OCI-LY7 (cell line): Measurements from ENCODE around the gene PDK1.

Experiments used
- EZH2phosphoT487 ChIP-seq: fragments of 200-600 bp; sonication (generic); IDR thresholded peaks from 2 replicates; pipeline ENCODE4 v1.6.1; 2018; ENCODE audit warnings: low read depth, borderline replicate concordance, mild to moderate bottlenecking, mixed run types, antibody characterized with exemption, low read length, moderate library complexity, mixed read lengths
- TF ChIP-seq, protein P1 (sequence below): fragments of 200-600 bp; sonication (generic); conservative IDR thresholded peaks from 2 replicates; pipeline ENCODE4 v1.5.1; 2014; ENCODE audit warnings: mild to moderate bottlenecking, antibody characterized with exemption, low read length, moderate library complexity, mixed read lengths

GRCh38 chr2:172525601-172526000 is 30.3 kb upstream of the PDK1 start:
- TF ChIP-seq, protein P1, sequence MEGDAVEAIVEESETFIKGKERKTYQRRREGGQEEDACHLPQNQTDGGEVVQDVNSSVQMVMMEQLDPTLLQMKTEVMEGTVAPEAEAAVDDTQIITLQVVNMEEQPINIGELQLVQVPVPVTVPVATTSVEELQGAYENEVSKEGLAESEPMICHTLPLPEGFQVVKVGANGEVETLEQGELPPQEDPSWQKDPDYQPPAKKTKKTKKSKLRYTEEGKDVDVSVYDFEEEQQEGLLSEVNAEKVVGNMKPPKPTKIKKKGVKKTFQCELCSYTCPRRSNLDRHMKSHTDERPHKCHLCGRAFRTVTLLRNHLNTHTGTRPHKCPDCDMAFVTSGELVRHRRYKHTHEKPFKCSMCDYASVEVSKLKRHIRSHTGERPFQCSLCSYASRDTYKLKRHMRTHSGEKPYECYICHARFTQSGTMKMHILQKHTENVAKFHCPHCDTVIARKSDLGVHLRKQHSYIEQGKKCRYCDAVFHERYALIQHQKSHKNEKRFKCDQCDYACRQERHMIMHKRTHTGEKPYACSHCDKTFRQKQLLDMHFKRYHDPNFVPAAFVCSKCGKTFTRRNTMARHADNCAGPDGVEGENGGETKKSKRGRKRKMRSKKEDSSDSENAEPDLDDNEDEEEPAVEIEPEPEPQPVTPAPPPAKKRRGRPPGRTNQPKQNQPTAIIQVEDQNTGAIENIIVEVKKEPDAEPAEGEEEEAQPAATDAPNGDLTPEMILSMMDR, result no peak
- no peak for TF ChIP-seq EZH2phosphoT487
